Uterus (tissue), 4 donors: Measurements from ENCODE around the gene TAX1BP1. TPM values are rescaled to one million over a fixed set of nuclear protein-coding genes. Genes with fewer than 3 reads are reported as not detected.

Experiments used
- DNase-seq, 2 donors: peaks; one replicate each; pipeline ENCODE4 v3.0.0-alpha.2; 2019 to 2020
- H3K27ac ChIP-seq, 2 donors: fragments of 200-600 bp; sonication (generic); 1 replicate in 1 of 2; 2 replicates in 1 of 2; pipeline ENCODE4 v1.5.1; 2016 to 2018
- H3K27me3 ChIP-seq, 2 donors: fragments of 200-600 bp; sonication (generic); one replicate each; pipeline ENCODE4 v1.5.1; 2018 to 2019; ENCODE audit warnings: control low read depth in 1 of 2
- H3K36me3 ChIP-seq, 2 donors: fragments of 200-600 bp; sonication (generic); one replicate each; pipeline ENCODE4 v1.5.1; 2019; ENCODE audit warnings: control low read depth in 1 of 2
- H3K4me1 ChIP-seq, 2 donors: fragments of 200-600 bp; sonication (generic); one replicate each; pipeline ENCODE4 v1.5.1; 2018 to 2019; ENCODE audit warnings: control low read depth in 1 of 2
- H3K4me3 ChIP-seq, 2 donors: fragments of 200-600 bp; sonication (generic); 1 replicate in 1 of 2; 2 replicates in 1 of 2; pipeline ENCODE4 v1.5.1; 2018 to 2019; ENCODE audit warnings: mild to moderate bottlenecking in 1 of 2
- H3K9me3 ChIP-seq, 2 donors: fragments of 200-600 bp; sonication (generic); one replicate each; pipeline ENCODE4 v1.5.1; 2019; ENCODE audit warnings: control low read depth in 1 of 2
- CTCF ChIP-seq, 4 experiments: fragments of 200-600 bp in 2 of 4; fragments of 450-650 bp in 2 of 4; sonication (generic) in 2 of 4; IDR thresholded peaks; one replicate each; pipeline ENCODE4 v1.5.1; 2016 to 2019; ENCODE audit warnings: antibody characterized with exemption in 4 of 4, mild to moderate bottlenecking in 2 of 4, moderate library complexity in 1 of 4
- POLR2A ChIP-seq, 2 donors: fragments of 450-650 bp; IDR thresholded peaks; one replicate each; pipeline ENCODE4 v1.6.1; 2016; ENCODE audit warnings: antibody characterized with exemption in 2 of 2, mild to moderate bottlenecking in 1 of 2, moderate library complexity in 1 of 2
- intact Hi-C: fragments of 100-400 bp; cut with DNase I; formaldehyde crosslinking; loops from one replicate; pipeline ENCODE4 v1.15.1; 2023; ENCODE audit warnings: low total_unique reads
- total RNA-seq, 4 donors: library from RNA; depleted of rRNA in 3 of 4; stranded (reverse); fragments of >200 nt in 3 of 4; gene quantifications; one replicate each; pipeline versions ENCODE4 v1.1.0 to v1.2.4, GENCODE V29; 2014 to 2023
- donor health status: DM: yes; HTN: yes; CAD: no.

Gene TAX1BP1
- total RNA-seq, 4 donors from 2014 or later, result 46.4 to 121 (median 77.3) TPM

DNA sequence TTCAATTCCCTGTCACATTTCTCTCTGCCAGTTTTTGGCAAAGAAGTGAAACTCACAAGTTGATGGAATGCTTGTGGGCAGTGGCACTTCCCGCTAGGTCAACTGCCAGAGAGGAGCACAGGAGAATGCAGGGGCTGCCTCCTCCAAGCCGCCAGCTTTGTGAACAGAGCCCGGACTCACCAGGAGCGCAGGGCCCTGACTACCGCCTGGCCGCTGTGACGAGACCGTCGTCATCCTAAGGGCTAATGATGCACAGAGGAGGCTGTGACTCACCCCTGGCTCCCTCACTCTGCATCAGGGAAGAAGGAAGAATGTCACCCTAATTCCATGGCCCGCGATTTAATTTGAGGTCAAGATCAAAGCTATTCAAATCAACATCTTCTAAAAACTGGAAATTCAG, 123.9 kb downstream of the TAX1BP1 start:
- DNase-seq, result no peak
- H3K36me3 ChIP-seq, result no peaks in the 10 kb centered on the region
- H3K4me3 ChIP-seq, result no peak overlapping the region
- H3K9me3 ChIP-seq, result no peaks in the 10 kb centered on the region
- H3K27me3 ChIP-seq, result no peaks in the 10 kb centered on the region
- H3K27ac ChIP-seq, result no peak overlapping the region
- intact Hi-C loops, result no loop called here
- H3K4me1 ChIP-seq, result no peaks in the 10 kb centered on the region
- TF ChIP-seq POLR2A (IDR thresholded peaks at IDR 0.05), result no peak
- no peak for TF ChIP-seq CTCF (IDR thresholded peaks at IDR 0.05)

GRCh38 chr7:27866256-27866655, 126.3 kb downstream of the TAX1BP1 start:
- Histone ChIP-seq H3K4me1 (no peaks in the 10 kb centered on the region), H3K27ac (no peak overlapping the region), H3K9me3 (no peaks in the 10 kb centered on the region), H3K36me3 (no peaks in the 10 kb centered on the region), H3K4me3 (no peak overlapping the region), H3K27me3 (no peaks in the 10 kb centered on the region)
- DNase-seq, result no peak
- no peak for TF ChIP-seq CTCF (IDR thresholded peaks at IDR 0.05)
- no peak for TF ChIP-seq POLR2A (IDR thresholded peaks at IDR 0.05)
- intact Hi-C loops, result no loop called here

DNA sequence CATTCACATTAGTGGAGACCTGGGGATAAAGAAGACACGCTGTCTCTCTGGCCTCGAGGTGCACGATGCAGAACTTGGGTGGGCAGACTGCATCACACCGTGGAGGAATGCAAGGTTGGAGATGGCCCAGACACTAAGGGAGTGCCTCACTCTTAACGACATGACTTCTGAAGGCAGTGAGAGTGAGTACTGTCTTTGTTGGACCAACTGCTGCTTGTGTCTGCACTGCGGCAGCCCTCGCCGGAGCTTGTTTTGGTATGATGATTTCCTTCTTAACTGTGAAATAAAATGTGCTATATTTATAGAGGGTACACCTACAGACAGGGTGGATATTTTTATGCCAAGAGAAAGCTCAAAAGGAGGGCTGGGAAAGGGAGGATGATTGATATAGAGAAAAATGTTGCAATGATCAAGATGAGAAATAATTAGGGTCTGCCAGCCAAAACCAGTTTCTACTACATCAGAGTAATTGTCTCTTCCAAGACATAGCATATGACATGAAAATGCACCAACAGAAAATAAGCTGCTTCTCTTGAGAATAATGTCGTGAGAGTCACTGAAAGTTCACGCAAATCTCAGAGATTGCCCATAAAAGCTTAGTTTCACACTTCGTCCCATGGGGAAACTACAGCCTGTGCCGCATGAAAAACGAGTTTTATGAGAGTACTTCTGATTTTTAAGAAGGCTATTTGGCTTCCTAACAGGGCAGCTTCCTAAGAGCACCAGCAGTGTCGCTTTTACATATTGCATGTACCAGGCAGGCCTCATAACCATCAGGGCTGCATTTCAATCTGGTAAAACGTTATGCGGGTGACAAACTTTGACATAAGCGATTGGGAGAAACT, 127.1 kb downstream of the TAX1BP1 start:
- no peak for DNase-seq
- Histone ChIP-seq H3K27me3 (no peaks in the 10 kb centered on the region), H3K4me3 (no peak overlapping the region), H3K4me1 (peaks cover 0 to 2% of the 10 kb centered on the region in 2 donors), H3K27ac (no peak overlapping the region), H3K36me3 (no peaks in the 10 kb centered on the region), H3K9me3 (no peaks in the 10 kb centered on the region)
- intact Hi-C loops, result no loop called here
- no peak for TF ChIP-seq CTCF (IDR thresholded peaks at IDR 0.05)
- no peak for TF ChIP-seq POLR2A (IDR thresholded peaks at IDR 0.05)

GRCh38 chr7:27868131-27868550, 128.2 kb downstream of the TAX1BP1 start:
- H3K36me3 ChIP-seq, result no peaks in the 10 kb centered on the region
- no peaks in the 10 kb centered on the region for H3K27me3 ChIP-seq
- intact Hi-C loops, result no loop called here
- no peak for DNase-seq
- peaks cover 0 to 6% of the 10 kb centered on the region in 2 donors for H3K4me1 ChIP-seq
- H3K9me3 ChIP-seq, result no peaks in the 10 kb centered on the region
- H3K27ac ChIP-seq, result no peak overlapping the region
- TF ChIP-seq POLR2A (IDR thresholded peaks at IDR 0.05), result no peak
- no peak for TF ChIP-seq CTCF (IDR thresholded peaks at IDR 0.05)
- H3K4me3 ChIP-seq, result no peak overlapping the region

GRCh38 chr7:27869056-27869455, 129.1 kb downstream of the TAX1BP1 start:
- no peak overlapping the region for H3K4me3 ChIP-seq
- H3K27me3 ChIP-seq, result no peaks in the 10 kb centered on the region
- intact Hi-C loops, result no loop called here
- TF ChIP-seq POLR2A (IDR thresholded peaks at IDR 0.05) (no peak), CTCF (IDR thresholded peaks at IDR 0.05) (no peak)
- H3K9me3 ChIP-seq, result no peaks in the 10 kb centered on the region
- no peaks in the 10 kb centered on the region for H3K36me3 ChIP-seq
- H3K27ac ChIP-seq, result no peak overlapping the region
- H3K4me1 ChIP-seq, result peaks cover 0 to 6% of the 10 kb centered on the region in 2 donors
- DNase-seq, result no peak
